WTC11 (cell line): Measurements from ENCODE around the gene ASCC3. TPM values are rescaled to one million over a fixed set of nuclear protein-coding genes. Genes with fewer than 3 reads are reported as not detected.

Experiments used
- ATAC-seq: fragments of 200-7000 bp; cut with Tn5 transposase; 2 replicates; pipeline ENCODE4 v1.10.0; 2021; ENCODE audit warnings: mild to moderate bottlenecking, moderate library complexity
- CTCF ChIA-PET: fragments of 300-600 bp; sonication (Branson Sonifier 250); formaldehyde crosslinking; loops from one replicate; lab custom pipeline; 2021; ENCODE audit warnings: antibody characterized with exemption; lab: Charles Lee
- POLR2A ChIA-PET: fragments of 350-600 bp; sonication (Branson Sonifier 250); formaldehyde crosslinking; loops from one replicate; lab custom pipeline; 2021; ENCODE audit warnings: antibody characterized with exemption; lab: Charles Lee
- DNase-seq: peaks from one replicate; pipeline ENCODE4 v3.0.0; 2021; ENCODE audit warnings: low spot score
- H3K27ac Mint-ChIP-seq: 2 replicates; pipeline ENCODE4 v1.8.0; 2021; ENCODE audit warnings: mixed read lengths
- H3K27me3 Mint-ChIP-seq: 2 replicates; pipeline ENCODE4 v1.8.0; 2021; ENCODE audit warnings: low read depth, mild to moderate bottlenecking, moderate library complexity, mixed read lengths
- H3K36me3 Mint-ChIP-seq: 2 replicates; pipeline ENCODE4 v1.8.0; 2021; ENCODE audit warnings: mixed read lengths
- H3K4me1 Mint-ChIP-seq: 2 replicates; pipeline ENCODE4 v1.8.0; 2022; ENCODE audit warnings: mixed read lengths
- H3K4me3 Mint-ChIP-seq: 2 replicates; pipeline ENCODE4 v1.8.0; 2021; ENCODE audit warnings: mild to moderate bottlenecking, moderate library complexity, mixed read lengths
- H3K9me3 Mint-ChIP-seq: 2 replicates; pipeline ENCODE4 v1.8.0; 2021; ENCODE audit warnings: mixed read lengths
- AR ChIP-seq: fragments of 250-450 bp; sonication (Bioruptor Pico); IDR thresholded peaks from 2 replicates; pipeline ENCODE4 v1.9.0; 2021; ENCODE audit warnings: mild to moderate bottlenecking
- ARID4B ChIP-seq: sonication (generic); formaldehyde crosslinking; IDR thresholded peaks from 2 replicates; pipeline ENCODE4 v1.8.0; 2023; ENCODE audit warnings: missing genetic modification reagents, mild to moderate bottlenecking, borderline replicate concordance
- CBFB ChIP-seq: sonication (generic); formaldehyde crosslinking; IDR thresholded peaks from 2 replicates; pipeline ENCODE4 v1.8.1; 2022; ENCODE audit warnings: mild to moderate bottlenecking, low read depth, missing genetic modification reagents
- E2F4 ChIP-seq: sonication (generic); formaldehyde crosslinking; IDR thresholded peaks from 2 replicates; pipeline ENCODE4 v1.8.1; 2022; ENCODE audit warnings: low read depth, mild to moderate bottlenecking, moderate library complexity, missing genetic modification reagents, borderline replicate concordance
- EMX1 ChIP-seq: fragments of 250-450 bp; sonication (Bioruptor Pico); IDR thresholded peaks from 2 replicates; pipeline ENCODE4 v1.8.0; 2021; ENCODE audit warnings: mild to moderate bottlenecking
- FOXP4 ChIP-seq: sonication (generic); formaldehyde crosslinking; IDR thresholded peaks from 2 replicates; pipeline ENCODE4 v1.8.0; 2022; ENCODE audit warnings: mild to moderate bottlenecking, missing genetic modification reagents
- GRHL2 ChIP-seq: fragments of 250-450 bp; sonication (Bioruptor Pico); IDR thresholded peaks from 2 replicates; pipeline ENCODE4 v1.8.0; 2022; ENCODE audit warnings: mild to moderate bottlenecking, moderate library complexity; ENCODE audit not compliant: insufficient replicate concordance, severe bottlenecking
- GTF2I ChIP-seq: fragments of 250-450 bp; sonication (Bioruptor Pico); conservative IDR thresholded peaks from 2 replicates; pipeline ENCODE4 v1.4.0; 2021; ENCODE audit warnings: mild to moderate bottlenecking
- NR1H2 ChIP-seq: sonication (generic); formaldehyde crosslinking; IDR thresholded peaks from 2 replicates; pipeline ENCODE4 v1.9.0; 2021; ENCODE audit warnings: mild to moderate bottlenecking, moderate library complexity, missing genetic modification reagents
- NR3C1 ChIP-seq: sonication (generic); formaldehyde crosslinking; conservative IDR thresholded peaks from 2 replicates; pipeline ENCODE4 v1.8.1; 2023; ENCODE audit warnings: low read depth, mild to moderate bottlenecking, missing genetic modification reagents
- PRRX2 ChIP-seq: fragments of 250-450 bp; sonication (Bioruptor Pico); IDR thresholded peaks from 2 replicates; pipeline ENCODE4 v1.8.0; 2021; ENCODE audit warnings: mild to moderate bottlenecking
- RORB ChIP-seq: fragments of 250-450 bp; sonication (Bioruptor Pico); IDR thresholded peaks from 2 replicates; pipeline ENCODE4 v1.9.0; 2021; ENCODE audit warnings: mild to moderate bottlenecking
- SMAD4 ChIP-seq: sonication (generic); formaldehyde crosslinking; IDR thresholded peaks from 2 replicates; pipeline ENCODE4 v1.8.0; 2022; ENCODE audit warnings: mild to moderate bottlenecking, missing genetic modification reagents
- TEAD4 ChIP-seq: sonication (generic); formaldehyde crosslinking; IDR thresholded peaks from 2 replicates; pipeline ENCODE4 v1.8.0; 2022; ENCODE audit warnings: mild to moderate bottlenecking, missing genetic modification reagents
- ZNF317 ChIP-seq: sonication (generic); formaldehyde crosslinking; IDR thresholded peaks from 2 replicates; pipeline ENCODE4 v1.8.1; 2023; ENCODE audit warnings: low read depth, mild to moderate bottlenecking, moderate library complexity, missing genetic modification reagents, borderline replicate concordance
- ZNF396 ChIP-seq: fragments of 250-450 bp; sonication (Bioruptor Pico); IDR thresholded peaks from 2 replicates; pipeline ENCODE4 v1.8.0; 2021; ENCODE audit warnings: mild to moderate bottlenecking, moderate library complexity, borderline replicate concordance
- total RNA-seq: library from RNA; stranded (reverse); gene quantifications from 3 replicates; pipeline ENCODE4 v1.2.3, GENCODE V29; 2021
- TF ChIP-seq, protein P1 (sequence below): fragments of 250-450 bp; sonication (Bioruptor Pico); IDR thresholded peaks from 2 replicates; pipeline ENCODE4 v1.9.0; 2021; ENCODE audit warnings: mild to moderate bottlenecking

ASCC3 gene
- total RNA-seq, 1 experiment from 2014 or later: 80.7 TPM

- DNase-seq (no peak), ATAC-seq (no peak)
- ChIA-PET CTCF (no interaction called here), POLR2A (no interaction called here)
- Mint-ChIP-seq H3K27ac (no peak overlapping the region), H3K9me3 (peaks cover 7% of the 10 kb centered on the region), H3K36me3 (peaks cover 19% of the 10 kb centered on the region), H3K4me1 (no peaks in the 10 kb centered on the region), H3K4me3 (no peak overlapping the region), H3K27me3 (no peaks in the 10 kb centered on the region)
- TF ChIP-seq NR3C1 (no peak), ARID4B (CRISPR knock-in tag) (no peak), FOXP4 (CRISPR knock-in tag) (no peak), ZNF396 (CRISPR knock-in tag) (no peak), GRHL2 (CRISPR knock-in tag) (no peak), EMX1 (CRISPR knock-in tag) (no peak), AR (no peak), RORB (CRISPR knock-in tag) (no peak), E2F4 (no peak), SMAD4 (CRISPR knock-in tag) (no peak), CBFB (CRISPR knock-in tag) (no peak), ZNF317 (CRISPR knock-in tag) (no peak)
- TF ChIP-seq, protein P1, sequence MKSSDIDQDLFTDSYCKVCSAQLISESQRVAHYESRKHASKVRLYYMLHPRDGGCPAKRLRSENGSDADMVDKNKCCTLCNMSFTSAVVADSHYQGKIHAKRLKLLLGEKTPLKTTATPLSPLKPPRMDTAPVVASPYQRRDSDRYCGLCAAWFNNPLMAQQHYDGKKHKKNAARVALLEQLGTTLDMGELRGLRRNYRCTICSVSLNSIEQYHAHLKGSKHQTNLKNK: no peak
Observed at GRCh38 chr6:100626721-100627120, 254.4 kb downstream of the ASCC3 start.

GRCh38 chr6:100622907-100623692 lies 258.0 kb downstream of the ASCC3 start:
- POLR2A ChIA-PET: no interaction called here
- Mint-ChIP-seq H3K9me3 (peaks cover 12% of the 10 kb centered on the region), H3K36me3 (peaks cover 25% of the 10 kb centered on the region), H3K4me1 (no peaks in the 10 kb centered on the region), H3K27ac (no peak overlapping the region), H3K27me3 (no peaks in the 10 kb centered on the region), H3K4me3 (no peak overlapping the region)
- CTCF ChIA-PET: no interaction called here
- DNase-seq (no peak), ATAC-seq (no peak)
- TF ChIP-seq NR1H2 (CRISPR knock-in tag): no peak
- no peak for TF ChIP-seq GTF2I (CRISPR knock-in tag)
- TF ChIP-seq SMAD4 (CRISPR knock-in tag): no peak
- no peak for TF ChIP-seq TEAD4 (CRISPR knock-in tag)
- no peak for TF ChIP-seq PRRX2 (CRISPR knock-in tag)
